Stimulated activated CD4-positive, alpha-beta T cell treated with anti-CD3 and anti-CD28 coated beads, Interleukin-12 subunit alpha, Interleukin-12 subunit beta, amount 100 ng/mL, for 24 hours (primary cell): Measurements from ENCODE around the gene RPL10A.

Experiments used
- DNase-seq, 2 experiments: peaks; one replicate each; pipeline ENCODE4 v3.0.0-alpha.2; 2020; ENCODE audit warnings: low read depth in 2 of 2

The RPL10A gene

DNA sequence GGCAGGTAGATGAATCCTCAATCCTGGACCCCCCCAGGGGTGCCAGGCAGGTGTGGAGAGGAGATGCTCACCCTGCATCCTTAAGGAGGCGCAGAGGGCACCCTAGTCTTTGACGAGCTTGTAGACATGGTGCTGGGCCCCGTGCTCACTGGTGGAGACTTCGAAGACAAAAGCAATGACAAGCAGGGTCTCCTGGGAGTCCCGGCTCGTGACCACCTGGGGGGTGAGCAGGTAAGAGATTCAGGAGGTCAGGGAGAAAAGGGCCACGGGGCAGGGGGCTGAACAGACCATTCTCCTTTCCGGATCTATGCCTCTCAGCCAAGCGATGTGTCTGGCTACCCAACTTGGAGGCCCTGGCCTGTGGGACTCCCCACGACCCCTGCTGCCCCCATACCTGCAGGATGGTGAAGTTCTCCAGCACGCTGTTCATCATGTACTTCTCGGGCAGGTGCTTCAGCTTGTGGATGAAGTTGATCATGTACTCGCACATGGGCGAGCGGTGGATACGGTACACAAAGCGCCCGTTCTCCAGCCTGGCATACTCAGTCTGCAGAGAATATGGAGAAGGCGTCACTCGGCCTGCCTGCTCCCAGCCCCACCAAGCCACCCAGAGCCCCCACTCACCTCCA is 6.9 kb downstream of the RPL10A start:
- peak in 1 of 2 experiments; percentile 29 for DNase-seq

DNA sequence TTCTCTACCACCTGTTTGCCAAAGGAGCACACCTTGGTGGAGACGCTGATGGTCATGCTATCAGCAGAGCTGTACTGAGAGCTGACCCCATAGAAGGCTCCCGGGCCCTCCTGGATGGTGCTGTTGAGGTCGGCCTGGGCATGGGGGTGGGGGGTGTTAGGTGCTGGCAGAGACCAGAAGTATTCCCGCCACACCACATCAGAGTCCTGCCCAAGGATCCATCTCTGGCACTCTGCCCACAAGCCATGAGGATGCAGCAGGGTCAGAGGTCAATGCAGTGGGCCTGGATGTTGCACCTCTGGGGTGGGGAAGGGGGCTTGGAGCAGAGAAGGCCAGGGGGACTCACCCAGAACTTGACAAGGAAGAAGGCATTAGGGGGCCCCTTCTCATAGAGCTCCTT is 7.4 kb downstream of the RPL10A start:
- peak in 1 of 2 experiments; percentile 20 for DNase-seq

- DNase-seq: no peak
Observed at GRCh38 chr6:35476004-35476403, 7.8 kb downstream of the RPL10A start.

- no peak for DNase-seq
Observed at GRCh38 chr6:35477028-35477427, 8.8 kb downstream of the RPL10A start.

- DNase-seq: no peak
Observed at GRCh38 chr6:35477551-35478179, 9.5 kb downstream of the RPL10A start.

DNA sequence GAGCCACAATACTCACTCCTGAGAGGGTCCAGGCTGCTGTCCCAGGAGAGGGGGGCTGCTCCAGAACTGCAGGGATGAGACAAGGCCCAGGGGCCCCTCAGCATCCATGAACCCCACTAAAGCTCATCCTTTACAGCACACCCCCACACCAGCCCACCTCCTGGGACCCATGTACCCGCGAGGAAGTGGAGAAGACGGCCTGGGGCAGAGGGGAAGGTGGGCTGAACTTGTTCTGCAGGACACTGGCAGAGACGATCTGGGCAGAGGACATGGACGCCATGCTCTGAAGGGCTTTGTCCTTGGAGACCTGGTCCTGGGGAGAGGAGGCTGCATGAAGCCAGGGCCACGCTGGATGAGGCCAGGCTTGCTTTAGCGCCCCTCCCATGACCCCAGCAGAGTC is 10.1 kb downstream of the RPL10A start:
- DNase-seq: no peak

DNA sequence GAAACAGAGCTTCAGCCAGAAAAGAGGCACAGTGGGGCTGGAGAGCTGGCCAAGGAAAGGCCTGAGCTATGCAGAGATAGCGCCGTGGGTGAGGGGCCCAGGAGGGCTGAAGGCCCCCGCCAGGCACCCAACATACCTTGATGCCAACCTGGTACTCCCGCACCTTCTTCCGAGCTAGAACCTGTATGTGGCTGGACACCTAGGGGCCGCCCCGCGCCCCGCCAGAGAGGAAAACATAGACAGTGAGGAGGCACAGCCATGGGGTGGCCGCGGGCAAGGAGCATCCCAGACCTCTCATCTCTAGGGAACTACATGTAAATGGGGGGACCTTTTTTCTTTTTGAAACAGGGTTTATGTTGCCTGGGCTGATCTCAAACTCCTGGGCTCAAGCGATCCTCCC is 12.0 kb downstream of the RPL10A start:
- no peak for DNase-seq

- DNase-seq: no peak
Observed at GRCh38 chr6:35481226-35481625, 13.0 kb downstream of the RPL10A start.

- DNase-seq: no peak
Observed at GRCh38 chr6:35483062-35483461, 14.9 kb downstream of the RPL10A start.

DNA sequence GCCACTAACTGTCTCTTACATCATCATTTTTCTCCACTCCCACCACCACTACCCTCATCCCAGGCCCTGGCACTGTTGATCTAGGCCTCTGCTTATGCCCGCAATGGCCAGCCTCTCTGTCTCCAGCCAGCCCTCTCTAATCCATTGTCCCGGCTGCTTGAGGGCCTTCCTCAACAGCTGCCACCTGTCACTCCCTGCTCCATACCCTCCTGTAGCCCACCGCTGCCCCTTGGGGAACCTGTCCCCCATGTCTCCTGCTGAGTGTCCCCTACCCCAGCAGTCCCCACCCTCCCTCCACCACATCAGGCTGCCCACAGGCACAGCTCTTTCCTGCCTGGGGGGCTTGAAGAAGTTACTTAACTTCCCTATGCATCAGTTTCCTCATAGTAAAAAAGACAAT is 15.3 kb downstream of the RPL10A start:
- DNase-seq: no peak

GRCh38 chr6:35483893-35484645 is 15.9 kb downstream of the RPL10A start:
- no peak for DNase-seq

DNA sequence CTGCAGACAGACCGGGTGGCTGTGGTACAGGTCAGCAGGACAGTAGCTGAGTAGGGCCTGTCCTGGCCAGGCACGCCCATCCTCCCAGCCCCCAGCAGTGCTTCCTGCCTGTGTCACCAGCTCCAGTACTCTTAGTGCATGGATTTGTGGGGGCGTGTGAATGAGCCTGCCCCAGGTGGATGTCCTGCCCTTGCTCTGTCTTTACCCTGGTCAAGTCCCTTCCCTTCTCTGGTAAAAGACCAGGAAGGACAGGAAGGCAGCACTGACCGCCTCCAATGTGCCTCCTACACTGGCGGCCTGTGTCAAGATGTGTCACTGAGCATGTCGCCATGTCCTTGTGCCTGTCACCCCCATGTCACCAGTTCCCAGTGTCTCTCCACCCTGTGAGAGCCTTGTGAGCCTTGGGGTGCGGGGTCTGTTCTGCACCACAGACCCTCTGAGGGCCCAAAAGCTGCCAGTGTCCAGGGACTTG is 16.8 kb downstream of the RPL10A start:
- DNase-seq: no peak

- DNase-seq: no peak
Observed at GRCh38 chr6:35485402-35485877, 17.2 kb downstream of the RPL10A start.

GRCh38 chr6:35486005-35486925 is 18.1 kb downstream of the RPL10A start:
- no peak for DNase-seq

- no peak for DNase-seq
Observed at GRCh38 chr6:35487658-35488516, 19.7 kb downstream of the RPL10A start.

DNA sequence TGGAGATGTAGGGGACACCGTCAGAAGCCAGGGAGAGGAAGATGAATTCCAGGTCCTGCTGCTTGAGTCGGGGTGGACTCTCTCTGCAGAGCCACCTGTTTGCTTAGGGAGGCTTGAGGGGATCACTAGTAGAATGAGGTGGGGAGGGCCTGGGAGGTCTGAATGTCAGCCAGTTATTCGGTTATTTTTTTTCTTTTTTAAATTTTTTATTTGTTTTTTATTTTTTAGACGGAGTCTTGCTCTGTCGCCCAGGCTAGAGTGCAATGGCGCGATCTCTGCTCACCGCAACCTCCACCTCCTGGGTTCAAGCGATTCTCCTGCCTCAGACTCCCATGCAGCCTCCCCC is 20.3 kb downstream of the RPL10A start:
- DNase-seq: no peak

DNA sequence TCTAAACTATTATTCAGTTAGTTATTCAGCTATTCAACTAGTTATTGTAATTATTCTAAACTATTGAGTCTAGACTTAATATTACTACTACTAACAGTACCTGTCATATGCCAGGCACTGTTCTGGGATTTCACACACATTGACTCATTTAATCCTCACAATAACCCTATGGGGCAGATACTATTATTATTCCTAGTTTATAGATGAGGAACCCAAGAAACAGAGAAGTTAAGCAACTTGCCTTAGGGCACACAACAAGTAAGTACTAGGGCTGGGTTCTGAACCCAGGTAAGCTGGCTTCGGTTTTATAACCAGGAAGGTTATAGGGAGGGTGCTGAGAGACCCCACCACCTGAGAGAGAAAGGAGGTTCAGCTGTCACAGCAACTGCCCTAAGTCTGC is 20.9 kb downstream of the RPL10A start:
- DNase-seq: no peak

- DNase-seq: no peak
Observed at GRCh38 chr6:35489995-35490791, 22.0 kb downstream of the RPL10A start.

DNA sequence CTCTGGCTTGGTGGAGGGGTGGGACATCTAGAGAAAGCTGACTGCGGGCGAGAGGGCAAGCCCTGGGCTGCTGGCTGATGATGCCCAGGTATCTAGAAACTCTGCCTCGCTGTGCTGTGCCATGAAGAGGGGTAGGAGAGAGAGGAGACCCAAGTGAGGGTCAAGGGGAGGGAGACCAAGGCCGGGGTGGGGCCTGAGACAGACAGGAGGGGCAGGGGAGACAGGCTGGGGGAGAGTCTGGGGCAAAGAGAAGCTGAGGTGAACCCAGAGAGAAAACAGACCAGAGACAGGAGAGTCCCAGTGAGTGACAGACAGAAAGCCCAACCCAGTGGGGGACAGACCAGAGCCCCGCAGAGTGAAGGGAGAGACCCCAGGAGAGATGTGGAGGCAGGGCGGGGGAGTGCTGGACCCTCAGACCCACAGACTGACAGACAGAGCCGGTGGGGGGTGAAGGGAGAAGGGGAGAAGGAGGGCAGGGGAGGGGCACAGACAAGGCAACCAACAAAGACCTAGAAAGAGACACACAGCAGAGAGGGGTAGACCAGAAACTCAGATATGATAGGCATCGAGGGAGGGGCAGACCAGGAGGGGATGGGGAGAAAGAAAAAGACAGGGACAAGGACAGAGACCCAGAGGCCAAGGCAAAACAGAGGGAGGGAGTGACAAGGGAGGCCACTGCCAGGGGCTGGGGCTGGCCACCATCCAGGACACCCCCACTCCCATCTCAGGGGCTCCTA is 22.8 kb downstream of the RPL10A start:
- no peak for DNase-seq
